Trophoblast cell (in vitro differentiated cells and primary cell): ENCODE results near the gene LMCD1.

Experiments
- DNase-seq, 2 donors: peaks; one replicate each; pipeline ENCODE4 v3.0.0-alpha.2; 2016
- H2AFZ ChIP-seq: 2 replicates; pipeline ENCODE4 v1.6.1; 2013; ENCODE audit warnings: low read length, moderate library complexity, mild to moderate bottlenecking; ENCODE audit not compliant: insufficient read depth, poor library complexity
- H2AK5ac ChIP-seq: 2 replicates; pipeline ENCODE4 v1.6.1; 2013; ENCODE audit warnings: mild to moderate bottlenecking, low read length
- H2BK120ac ChIP-seq: 2 replicates; pipeline ENCODE4 v1.6.1; 2013; ENCODE audit warnings: low read length, mild to moderate bottlenecking, moderate library complexity; ENCODE audit not compliant: insufficient read depth, poor library complexity
- H2BK12ac ChIP-seq: 2 replicates; pipeline ENCODE4 v1.6.1; 2013; ENCODE audit warnings: mild to moderate bottlenecking, low read length, moderate library complexity
- H2BK5ac ChIP-seq: 2 replicates; pipeline ENCODE4 v1.6.1; 2013; ENCODE audit warnings: low read length, low read depth, moderate library complexity, mild to moderate bottlenecking; ENCODE audit not compliant: poor library complexity
- H3K14ac ChIP-seq: 2 replicates; pipeline ENCODE4 v1.6.1; 2013; ENCODE audit warnings: mild to moderate bottlenecking, low read length
- H3K18ac ChIP-seq: 2 replicates; pipeline ENCODE4 v1.6.1; 2013; ENCODE audit warnings: mild to moderate bottlenecking, low read length
- H3K23ac ChIP-seq: 2 replicates; pipeline ENCODE4 v1.6.1; 2013; ENCODE audit warnings: low read length
- H3K27ac ChIP-seq: 2 replicates; pipeline ENCODE4 v1.5.1; 2013; ENCODE audit warnings: low read depth, mild to moderate bottlenecking, inconsistent platforms, low read length, moderate library complexity
- H3K27me3 ChIP-seq: 2 replicates; pipeline ENCODE4 v1.6.1; 2013; ENCODE audit warnings: inconsistent platforms, mild to moderate bottlenecking, low read length, moderate library complexity; ENCODE audit not compliant: insufficient read depth
- H3K36me3 ChIP-seq, 2 experiments: 1 replicate in 1 of 2; 2 replicates in 1 of 2; pipeline ENCODE4 v1.6.1; 2013; ENCODE audit warnings: low read length in 2 of 2, mild to moderate bottlenecking in 2 of 2, moderate library complexity in 1 of 2; ENCODE audit not compliant: insufficient read depth in 2 of 2, control insufficient read depth in 1 of 2
- H3K4ac ChIP-seq: 2 replicates; pipeline ENCODE4 v1.6.1; 2013; ENCODE audit warnings: low read depth, mild to moderate bottlenecking, low read length, moderate library complexity
- H3K4me1 ChIP-seq, 2 experiments: 1 replicate in 1 of 2; 2 replicates in 1 of 2; pipeline ENCODE4 v1.6.1; 2013; ENCODE audit warnings: low read length in 2 of 2, mild to moderate bottlenecking in 2 of 2, moderate library complexity in 1 of 2; ENCODE audit not compliant: insufficient read depth in 2 of 2, control insufficient read depth in 1 of 2
- H3K4me2 ChIP-seq: 2 replicates; pipeline ENCODE4 v1.6.1; 2013; ENCODE audit warnings: inconsistent platforms, mild to moderate bottlenecking, low read length, moderate library complexity
- H3K4me3 ChIP-seq: 2 replicates; pipeline ENCODE4 v1.5.1; 2013; ENCODE audit warnings: mild to moderate bottlenecking, low read depth, low read length, inconsistent platforms
- H3K79me1 ChIP-seq: one replicate; pipeline ENCODE4 v1.6.1; 2013; ENCODE audit warnings: low read length
- H3K79me2 ChIP-seq: 2 replicates; pipeline ENCODE4 v1.6.1; 2013; ENCODE audit warnings: low read length, mild to moderate bottlenecking; ENCODE audit not compliant: control insufficient read depth, insufficient read depth, poor library complexity
- H3K9ac ChIP-seq: 2 replicates; pipeline ENCODE4 v1.6.1; 2013; ENCODE audit warnings: mild to moderate bottlenecking, low read length
- H3K9me3 ChIP-seq: 2 replicates; pipeline ENCODE4 v1.6.1; 2013; ENCODE audit warnings: low read depth, mild to moderate bottlenecking, control low read depth, inconsistent platforms, low read length; ENCODE audit not compliant: insufficient read depth
- H4K12ac ChIP-seq: 2 replicates; pipeline ENCODE4 v1.6.1; 2013; ENCODE audit warnings: low read depth, mild to moderate bottlenecking, low read length, moderate library complexity
- H4K8ac ChIP-seq: 2 replicates; pipeline ENCODE4 v1.6.1; 2013; ENCODE audit warnings: low read depth, mild to moderate bottlenecking, low read length, moderate library complexity
- H4K91ac ChIP-seq: one replicate; pipeline ENCODE4 v1.6.1; 2013; ENCODE audit warnings: low read depth, mild to moderate bottlenecking, low read length, moderate library complexity
- WGBS: extraction: QIAGEN DNeasy Blood & Tissue Kit; methylation state at CpG from one replicate; pipeline ENCODE4 v1.1.7; 2013; ENCODE audit warnings: missing lambda C conversion rate; ENCODE audit not compliant: insufficient read length, insufficient coverage; ENCODE audit errors: extremely low coverage; 5-methylcytosine and 5-hydroxymethylcytosine counted together

The LMCD1 gene

DNA sequence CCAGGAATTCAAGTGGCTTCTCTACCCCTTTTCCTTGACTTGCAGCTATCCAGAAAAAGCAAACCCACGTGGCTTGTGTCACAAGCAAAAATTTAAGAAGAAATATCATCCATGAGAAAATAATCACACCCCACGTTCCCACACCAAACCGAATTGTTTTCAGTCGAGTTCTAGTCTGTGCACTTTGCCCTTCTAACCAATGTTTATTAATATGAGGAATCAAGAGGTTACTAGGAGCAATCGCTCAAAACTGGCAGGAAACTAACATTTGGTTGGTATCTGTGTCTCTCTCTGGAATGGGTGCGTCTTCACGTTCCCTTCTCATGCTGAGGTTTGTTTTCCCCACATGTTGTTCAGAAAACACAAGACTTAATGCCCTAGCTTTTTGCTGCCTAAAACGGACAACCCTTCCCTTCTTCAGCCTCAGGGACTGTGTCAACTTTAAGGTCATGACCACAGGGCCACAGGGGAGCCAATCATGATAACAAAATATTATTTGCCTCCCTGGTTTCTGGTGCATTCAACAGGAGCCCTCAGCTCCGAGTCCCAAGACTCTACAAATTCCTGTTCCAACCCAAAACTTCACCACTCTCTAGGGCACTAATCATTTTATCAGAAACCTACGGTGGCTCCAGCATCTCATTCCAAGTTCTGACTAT, 41.4 kb upstream of the LMCD1 start:
- no peak overlapping the region for H3K18ac ChIP-seq

GRCh38 chr3:8460815-8461456, 40.7 kb upstream of the LMCD1 start:
- Histone ChIP-seq H3K4me3 (no peak overlapping the region), H2BK120ac (no peak overlapping the region), H3K4me2 (no peak overlapping the region), H2BK12ac (no peak overlapping the region), H3K79me1 (no peaks in the 10 kb centered on the region), H3K9ac (no peak overlapping the region), H3K9me3 (peaks cover 2% of the 10 kb centered on the region), H3K14ac (no peak overlapping the region), H3K18ac (no peak overlapping the region), H2AK5ac (no peak overlapping the region), H3K27me3 (no peaks in the 10 kb centered on the region), H3K4ac (no peak overlapping the region), H3K27ac (no peak overlapping the region), H2BK5ac (no peak overlapping the region), H3K4me1 (peaks cover 0 to 3% of the 10 kb centered on the region in 2 experiments), H2AFZ (no peak overlapping the region), H4K12ac (no peak overlapping the region), H4K91ac (no peak overlapping the region), H3K79me2 (no peaks in the 10 kb centered on the region), H4K8ac (no peak overlapping the region), H3K36me3 (no peaks in the 10 kb centered on the region), H3K23ac (no peak overlapping the region)
- DNase-seq, result no peak
- no CpG with 5 or more reads among the region's 3 CpGs for WGBS

More for the DNA sequence above, 41.4 kb upstream of the LMCD1 start:
- Histone ChIP-seq H4K91ac (no peak overlapping the region), H2AK5ac (no peak overlapping the region), H2BK5ac (no peak overlapping the region), H2AFZ (no peak overlapping the region), H3K79me2 (no peaks in the 10 kb centered on the region), H4K12ac (no peak overlapping the region), H3K14ac (no peak overlapping the region), H3K4ac (no peak overlapping the region), H3K4me1 (peaks cover 0 to 3% of the 10 kb centered on the region in 2 experiments), H3K4me2 (no peak overlapping the region), H3K36me3 (no peaks in the 10 kb centered on the region), H4K8ac (no peak overlapping the region), H3K27ac (no peak overlapping the region), H3K9me3 (peaks cover 2% of the 10 kb centered on the region), H2BK120ac (no peak overlapping the region), H3K9ac (no peak overlapping the region), H3K27me3 (no peaks in the 10 kb centered on the region), H3K79me1 (no peaks in the 10 kb centered on the region), H3K4me3 (no peak overlapping the region), H2BK12ac (no peak overlapping the region), H3K23ac (no peak overlapping the region)
- WGBS, result no CpG with 5 or more reads among the region's 10 CpGs
- no peak for DNase-seq

DNA sequence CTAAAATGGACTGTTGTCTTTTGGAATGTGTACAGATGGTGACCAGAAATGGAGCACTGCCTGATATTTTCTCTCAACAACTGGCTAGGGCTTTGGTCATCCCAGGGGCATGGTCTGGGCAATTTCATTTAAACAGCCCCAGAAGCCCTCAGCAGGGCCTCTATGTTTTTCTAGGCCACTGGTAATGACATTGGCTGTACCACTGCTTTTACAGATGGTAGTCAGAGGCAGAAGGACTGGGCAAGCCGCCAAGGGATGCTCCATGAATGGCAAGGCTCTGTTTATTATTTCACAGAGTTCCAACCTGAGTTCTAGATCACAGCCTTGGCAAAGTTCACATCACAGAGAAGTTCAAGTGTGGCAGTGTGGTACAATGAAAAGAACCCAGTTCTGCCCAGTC, 37.0 kb upstream of the LMCD1 start:
- H3K4ac ChIP-seq, result no peak overlapping the region
- no peaks in the 10 kb centered on the region for H3K4me1 ChIP-seq
- H3K27me3 ChIP-seq, result no peaks in the 10 kb centered on the region
- H4K8ac ChIP-seq, result no peak overlapping the region
- no peak overlapping the region for H3K9ac ChIP-seq
- H3K14ac ChIP-seq, result no peak overlapping the region
- no peaks in the 10 kb centered on the region for H3K36me3 ChIP-seq
- H2AFZ ChIP-seq, result no peak overlapping the region
- H4K12ac ChIP-seq, result no peak overlapping the region
- DNase-seq, result no peak
- no peak overlapping the region for H2BK120ac ChIP-seq
- H3K4me3 ChIP-seq, result no peak overlapping the region
- no peak overlapping the region for H4K91ac ChIP-seq
- no peak overlapping the region for H2AK5ac ChIP-seq
- no peaks in the 10 kb centered on the region for H3K9me3 ChIP-seq
- no peak overlapping the region for H2BK5ac ChIP-seq
- no CpG with 5 or more reads among the region's 1 CpG for WGBS
- H3K79me1 ChIP-seq, result no peaks in the 10 kb centered on the region
- H3K18ac ChIP-seq, result no peak overlapping the region
- no peak overlapping the region for H2BK12ac ChIP-seq
- no peak overlapping the region for H3K4me2 ChIP-seq
- H3K79me2 ChIP-seq, result no peaks in the 10 kb centered on the region
- H3K23ac ChIP-seq, result no peak overlapping the region
- no peak overlapping the region for H3K27ac ChIP-seq

DNA sequence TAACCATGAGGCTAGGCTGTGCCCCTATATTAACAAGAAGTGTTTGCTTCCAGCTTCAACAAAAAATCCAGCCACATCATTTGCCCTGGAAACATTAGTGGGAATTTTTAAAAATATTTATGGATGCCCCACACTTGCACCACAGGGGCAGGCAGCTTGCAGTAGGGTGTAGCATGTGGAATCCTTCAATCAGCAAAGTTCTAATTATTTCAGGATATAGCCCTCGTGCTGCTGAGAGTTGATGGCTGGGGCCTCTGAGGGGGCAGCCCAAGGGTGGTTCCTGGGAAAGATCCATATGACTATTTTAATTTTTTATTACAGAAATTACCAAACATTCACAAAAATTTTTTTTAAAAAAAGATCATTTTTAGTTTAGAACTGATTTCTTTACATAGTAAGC, 35.1 kb upstream of the LMCD1 start:
- no peaks in the 10 kb centered on the region for H3K79me2 ChIP-seq
- no peak overlapping the region for H4K12ac ChIP-seq
- H3K9ac ChIP-seq, result no peak overlapping the region
- no peak overlapping the region for H2BK120ac ChIP-seq
- H2AFZ ChIP-seq, result no peak overlapping the region
- H3K9me3 ChIP-seq, result no peaks in the 10 kb centered on the region
- no peak overlapping the region for H3K4ac ChIP-seq
- H3K79me1 ChIP-seq, result no peaks in the 10 kb centered on the region
- no peak overlapping the region for H3K23ac ChIP-seq
- DNase-seq, result no peak
- H3K14ac ChIP-seq, result no peak overlapping the region
- no peak overlapping the region for H3K4me3 ChIP-seq
- H2BK12ac ChIP-seq, result no peak overlapping the region
- H3K27me3 ChIP-seq, result no peaks in the 10 kb centered on the region
- no peak overlapping the region for H2BK5ac ChIP-seq
- H3K36me3 ChIP-seq, result no peaks in the 10 kb centered on the region
- no peak overlapping the region for H3K27ac ChIP-seq
- H3K18ac ChIP-seq, result no peak overlapping the region
- H4K91ac ChIP-seq, result no peak overlapping the region
- H3K4me1 ChIP-seq, result no peaks in the 10 kb centered on the region
- no peak overlapping the region for H2AK5ac ChIP-seq
- no peak overlapping the region for H4K8ac ChIP-seq
- no peak overlapping the region for H3K4me2 ChIP-seq
- WGBS, result no CpG with 5 or more reads among the region's 1 CpG
